AG09309 (cell line): ENCODE data around the gene BAZ2A.

Experiments
- DNase-seq: peaks from one replicate; pipeline ENCODE4 v3.0.0-alpha.2; 2010; ENCODE audit warnings: low read depth
- H3K4me3 ChIP-seq: 2 replicates; pipeline ENCODE4 v1.5.1; 2011; ENCODE audit warnings: mild to moderate bottlenecking, low read depth, low read length, moderate library complexity; ENCODE audit not compliant: control insufficient read depth
- CTCF ChIP-seq: IDR thresholded peaks from 2 replicates; pipeline ENCODE4 v1.5.1; 2011; ENCODE audit warnings: mild to moderate bottlenecking, low read depth, low read length, inconsistent platforms; ENCODE audit not compliant: insufficient read depth, control insufficient read depth; ENCODE audit errors: missing control alignments

BAZ2A gene

GRCh38 chr12:56645717-56646446 lies 15.8 kb upstream of the BAZ2A start, which contains the start of gene ATP5F1B:
Gene ATP5F1B, minus strand, starts transcription at chr12:56645984. Its CDS starts 21 bp downstream, at chr12:56645963.
- TF ChIP-seq CTCF = no peak
- H3K4me3 ChIP-seq = peak within 1 kb of the TSS; percentile 89
- DNase-seq = peak; percentile 100

GRCh38 chr12:56645201-56645716 lies 15.1 kb upstream of the BAZ2A start:
- TF ChIP-seq CTCF = no peak

GRCh38 chr12:56644654-56645053 lies 14.5 kb upstream of the BAZ2A start:
- TF ChIP-seq CTCF = no peak
- DNase-seq = no peak
- peak overlapping the region; percentile 89 for H3K4me3 ChIP-seq

More at GRCh38 chr12:56645201-56645716, 15.1 kb upstream of the BAZ2A start:
- no peak for DNase-seq
- H3K4me3 ChIP-seq = peak overlapping the region; percentile 89

GRCh38 chr12:56641219-56641618 lies 11.1 kb upstream of the BAZ2A start:
- H3K4me3 ChIP-seq = no peak overlapping the region
- TF ChIP-seq CTCF = no peak
- no peak for DNase-seq

- no peak for TF ChIP-seq CTCF
- no peak for DNase-seq
- H3K4me3 ChIP-seq = no peak overlapping the region
Observed at GRCh38 chr12:56637621-56638020, 7.5 kb upstream of the BAZ2A start.

GRCh38 chr12:56636675-56637540 lies 6.8 kb upstream of the BAZ2A start:
- DNase-seq = peak; percentile 100
- peak overlapping the region; percentile 87 for H3K4me3 ChIP-seq
- peak; percentile 80 for TF ChIP-seq CTCF
